CD4-positive, alpha-beta T cell treated with Interleukin-12 subunit alpha and Interleukin-12 subunit beta, for 1 hour (primary cell): Measurements from ENCODE around the gene DDX6.
"Not testable (repeated sequence)": the region's sequence is repeated elsewhere in the genome, so short reads cannot be mapped to it uniquely, and the experiment has no call there.

ENCODE experiments used
- DNase-seq: peaks from one replicate; pipeline ENCODE4 v3.0.0-alpha.2; 2020

Gene DDX6

GRCh38 chr11:118791111-118791960, at the start of gene DDX6:
TSS of gene DDX6 (minus strand) at chr11:118791164. CDS start at chr11:118786251, 4,913 bp downstream.
- DNase-seq = peak; percentile 90

GRCh38 chr11:118838905-118839553, 48.1 kb upstream of the DDX6 start:
- DNase-seq = no peak

- DNase-seq = no peak
Measured at GRCh38 chr11:118837868-118838267, 46.9 kb upstream of the DDX6 start.

- peak; percentile 19 for DNase-seq
Measured at GRCh38 chr11:118834427-118835028, 43.6 kb upstream of the DDX6 start.

- DNase-seq = no peak
Measured at GRCh38 chr11:118827118-118827517, 36.2 kb upstream of the DDX6 start.

GRCh38 chr11:118822936-118823510, 32.1 kb upstream of the DDX6 start:
- not testable (repeated sequence) for DNase-seq

GRCh38 chr11:118820412-118821357, 29.7 kb upstream of the DDX6 start:
- DNase-seq = peak; percentile 11

GRCh38 chr11:118820025-118820379, 29.0 kb upstream of the DDX6 start:
- not testable (repeated sequence) for DNase-seq

GRCh38 chr11:118819334-118820024, 28.5 kb upstream of the DDX6 start:
- DNase-seq = no peak

- DNase-seq = no peak
Measured at GRCh38 chr11:118818130-118818529, 27.2 kb upstream of the DDX6 start.

- DNase-seq = no peak
Measured at GRCh38 chr11:118813551-118813950, 22.6 kb upstream of the DDX6 start.

- DNase-seq = no peak
Measured at GRCh38 chr11:118812485-118812884, 21.5 kb upstream of the DDX6 start.

- DNase-seq = no peak
Measured at GRCh38 chr11:118807800-118808778, 17.1 kb upstream of the DDX6 start.

GRCh38 chr11:118806400-118806799, 15.4 kb upstream of the DDX6 start:
- DNase-seq = no peak

GRCh38 chr11:118804094-118804493, 13.1 kb upstream of the DDX6 start:
- DNase-seq = no peak

- no peak for DNase-seq
Measured at GRCh38 chr11:118799372-118799771, 8.4 kb upstream of the DDX6 start.

GRCh38 chr11:118797510-118797909, 6.5 kb upstream of the DDX6 start:
- DNase-seq = no peak

GRCh38 chr11:118792570-118793124, 1.7 kb upstream of the DDX6 start:
- DNase-seq = peak; percentile 84

GRCh38 chr11:118791961-118792569, 1.1 kb upstream of the DDX6 start:
- DNase-seq = peak; percentile 33
